HG03097 (cell line): ENCODE measurements around the gene HASPIN.
A peak's percentile ranks its signal among the peaks of the same experiment; 100 is the strongest.

Experiments used
- ATAC-seq: cut with Tn5 transposase; IDR thresholded peaks from one replicate; pipeline ENCODE4 v1.9.1; 2021; ENCODE audit not compliant: unreplicated experiment, low FRiP score

HASPIN gene

GRCh38 chr17:3762922-3763776 is 39.4 kb downstream of the HASPIN start:
- ATAC-seq: peak; percentile 61

GRCh38 chr17:3763777-3764170 is 40.1 kb downstream of the HASPIN start:
- no peak for ATAC-seq

- no peak for ATAC-seq
Measured at GRCh38 chr17:3765981-3766380, 42.3 kb downstream of the HASPIN start.

GRCh38 chr17:3766779-3767178 is 43.1 kb downstream of the HASPIN start:
- ATAC-seq: no peak

GRCh38 chr17:3768341-3768740 is 44.6 kb downstream of the HASPIN start:
- ATAC-seq: no peak

- no peak for ATAC-seq
Measured at GRCh38 chr17:3768769-3769168, 45.1 kb downstream of the HASPIN start.

GRCh38 chr17:3770466-3770865 is 46.8 kb downstream of the HASPIN start:
- ATAC-seq: no peak

- no peak for ATAC-seq
Measured at GRCh38 chr17:3771140-3771539, 47.4 kb downstream of the HASPIN start.

- ATAC-seq: no peak
Measured at GRCh38 chr17:3772764-3773163, 49.1 kb downstream of the HASPIN start.

- ATAC-seq: no peak
Measured at GRCh38 chr17:3773511-3773910, 49.8 kb downstream of the HASPIN start.

- ATAC-seq: no peak
Measured at GRCh38 chr17:3773966-3774365, 50.3 kb downstream of the HASPIN start.
